ENCODE measurements around the gene SLC26A6.

DNA sequence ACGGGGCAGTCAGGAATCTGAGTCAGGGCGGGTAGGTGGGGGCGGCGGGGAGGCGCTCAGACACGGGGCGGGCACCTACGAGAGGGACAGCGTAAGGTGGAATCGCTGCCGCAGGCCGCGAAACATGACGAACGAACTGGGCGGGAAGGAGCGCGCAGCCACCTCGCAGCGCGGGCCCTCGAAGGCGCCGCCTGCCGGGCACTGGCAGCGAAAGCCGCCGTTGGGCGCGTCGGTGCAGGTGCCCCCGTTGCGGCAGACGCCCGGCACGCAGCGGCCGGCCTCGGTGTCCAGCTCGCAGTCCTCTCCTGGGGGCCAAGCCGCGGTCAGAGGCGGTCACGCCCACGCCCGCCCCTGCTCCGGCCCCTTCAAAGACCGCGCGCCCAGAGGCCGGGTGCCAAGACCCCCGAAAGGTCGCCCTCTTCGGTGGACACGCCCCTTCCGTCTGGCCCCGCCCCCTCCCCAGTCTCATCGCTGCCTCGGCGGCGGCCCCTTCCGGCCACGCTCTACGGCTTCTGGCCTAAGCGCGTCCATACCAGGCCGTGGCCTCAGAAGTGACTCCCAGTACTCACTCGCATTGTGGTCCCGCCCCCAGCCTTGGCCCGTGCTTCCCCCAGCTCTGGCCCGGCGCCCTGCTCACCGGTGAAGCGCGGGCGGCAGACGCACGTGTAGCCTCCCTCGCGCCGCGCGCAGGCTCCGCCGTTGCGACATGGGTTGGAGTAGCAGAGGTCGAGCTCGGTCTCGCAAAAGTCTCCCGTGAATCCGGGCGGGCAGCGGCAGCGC lies 21.0 kb upstream of the SLC26A6 start:
- TF ChIP-seq, protein P1, sequence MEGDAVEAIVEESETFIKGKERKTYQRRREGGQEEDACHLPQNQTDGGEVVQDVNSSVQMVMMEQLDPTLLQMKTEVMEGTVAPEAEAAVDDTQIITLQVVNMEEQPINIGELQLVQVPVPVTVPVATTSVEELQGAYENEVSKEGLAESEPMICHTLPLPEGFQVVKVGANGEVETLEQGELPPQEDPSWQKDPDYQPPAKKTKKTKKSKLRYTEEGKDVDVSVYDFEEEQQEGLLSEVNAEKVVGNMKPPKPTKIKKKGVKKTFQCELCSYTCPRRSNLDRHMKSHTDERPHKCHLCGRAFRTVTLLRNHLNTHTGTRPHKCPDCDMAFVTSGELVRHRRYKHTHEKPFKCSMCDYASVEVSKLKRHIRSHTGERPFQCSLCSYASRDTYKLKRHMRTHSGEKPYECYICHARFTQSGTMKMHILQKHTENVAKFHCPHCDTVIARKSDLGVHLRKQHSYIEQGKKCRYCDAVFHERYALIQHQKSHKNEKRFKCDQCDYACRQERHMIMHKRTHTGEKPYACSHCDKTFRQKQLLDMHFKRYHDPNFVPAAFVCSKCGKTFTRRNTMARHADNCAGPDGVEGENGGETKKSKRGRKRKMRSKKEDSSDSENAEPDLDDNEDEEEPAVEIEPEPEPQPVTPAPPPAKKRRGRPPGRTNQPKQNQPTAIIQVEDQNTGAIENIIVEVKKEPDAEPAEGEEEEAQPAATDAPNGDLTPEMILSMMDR (IDR thresholded peaks at IDR 0.05; ENCODE audit: insufficient read depth, low read length): peak; percentile 70
- TF ChIP-seq POLR2AphosphoS5 (IDR thresholded peaks at IDR 0.05; ENCODE audit: low read depth): no peak
